WERI-Rb-1 (cell line): ENCODE data around the gene HIVEP3.
"Not testable (repeated sequence)": the region's sequence is repeated elsewhere in the genome, so short reads cannot be mapped to it uniquely, and the experiment has no call there.

ENCODE experiments used
- DNase-seq: peaks from one replicate; pipeline ENCODE4 v3.0.0-alpha.2; 2020
- H3K27ac ChIP-seq: fragments of 250-450 bp; sonication (Bioruptor Pico); 2 replicates; pipeline ENCODE4 v1.5.1; 2020; ENCODE audit warnings: mild to moderate bottlenecking, moderate library complexity
- H3K27me3 ChIP-seq: fragments of 250-450 bp; sonication (Bioruptor Pico); 2 replicates; pipeline ENCODE4 v1.5.1; 2021; ENCODE audit warnings: mild to moderate bottlenecking, low read depth, moderate library complexity; ENCODE audit not compliant: insufficient read depth, severe bottlenecking
- H3K36me3 ChIP-seq: fragments of 250-450 bp; sonication (Bioruptor Pico); 2 replicates; pipeline ENCODE4 v1.5.1; 2020; ENCODE audit warnings: mild to moderate bottlenecking, moderate library complexity
- H3K4me3 ChIP-seq: 2 replicates; pipeline ENCODE4 v1.5.1; 2011; ENCODE audit warnings: low read depth, mild to moderate bottlenecking, control low read depth, low read length
- H3K9me3 ChIP-seq: fragments of 250-450 bp; sonication (Bioruptor Pico); 2 replicates; pipeline ENCODE4 v1.5.1; 2021; ENCODE audit warnings: mild to moderate bottlenecking, moderate library complexity; ENCODE audit not compliant: severe bottlenecking
- TF ChIP-seq, protein P1 (sequence below): IDR thresholded peaks from 2 replicates; pipeline ENCODE4 v1.5.1; 2011; ENCODE audit warnings: low read depth, mild to moderate bottlenecking, control low read depth, inconsistent platforms, low read length

HIVEP3 gene

DNA sequence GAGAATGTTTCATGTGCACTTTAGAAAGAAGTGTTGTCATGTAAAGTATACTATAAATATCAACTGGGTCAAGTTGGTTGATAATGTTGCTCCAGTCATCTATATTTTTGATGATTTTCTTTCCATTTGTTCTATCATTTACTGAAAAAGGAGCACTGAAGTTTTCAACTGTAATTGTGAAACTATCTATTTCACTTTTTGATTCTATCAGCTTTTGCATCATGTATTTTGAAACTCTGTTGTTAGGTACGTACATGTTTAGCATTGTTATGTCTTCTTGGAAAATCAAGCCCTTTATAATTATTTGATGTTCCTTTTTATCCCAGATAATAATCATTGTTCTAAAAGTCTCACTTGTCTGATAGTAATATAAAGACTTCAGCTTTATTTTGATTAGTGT, 14.4 kb upstream of the HIVEP3 start:
- TF ChIP-seq, protein P1, sequence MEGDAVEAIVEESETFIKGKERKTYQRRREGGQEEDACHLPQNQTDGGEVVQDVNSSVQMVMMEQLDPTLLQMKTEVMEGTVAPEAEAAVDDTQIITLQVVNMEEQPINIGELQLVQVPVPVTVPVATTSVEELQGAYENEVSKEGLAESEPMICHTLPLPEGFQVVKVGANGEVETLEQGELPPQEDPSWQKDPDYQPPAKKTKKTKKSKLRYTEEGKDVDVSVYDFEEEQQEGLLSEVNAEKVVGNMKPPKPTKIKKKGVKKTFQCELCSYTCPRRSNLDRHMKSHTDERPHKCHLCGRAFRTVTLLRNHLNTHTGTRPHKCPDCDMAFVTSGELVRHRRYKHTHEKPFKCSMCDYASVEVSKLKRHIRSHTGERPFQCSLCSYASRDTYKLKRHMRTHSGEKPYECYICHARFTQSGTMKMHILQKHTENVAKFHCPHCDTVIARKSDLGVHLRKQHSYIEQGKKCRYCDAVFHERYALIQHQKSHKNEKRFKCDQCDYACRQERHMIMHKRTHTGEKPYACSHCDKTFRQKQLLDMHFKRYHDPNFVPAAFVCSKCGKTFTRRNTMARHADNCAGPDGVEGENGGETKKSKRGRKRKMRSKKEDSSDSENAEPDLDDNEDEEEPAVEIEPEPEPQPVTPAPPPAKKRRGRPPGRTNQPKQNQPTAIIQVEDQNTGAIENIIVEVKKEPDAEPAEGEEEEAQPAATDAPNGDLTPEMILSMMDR = no peak
- H3K27ac ChIP-seq = no peak overlapping the region

DNA sequence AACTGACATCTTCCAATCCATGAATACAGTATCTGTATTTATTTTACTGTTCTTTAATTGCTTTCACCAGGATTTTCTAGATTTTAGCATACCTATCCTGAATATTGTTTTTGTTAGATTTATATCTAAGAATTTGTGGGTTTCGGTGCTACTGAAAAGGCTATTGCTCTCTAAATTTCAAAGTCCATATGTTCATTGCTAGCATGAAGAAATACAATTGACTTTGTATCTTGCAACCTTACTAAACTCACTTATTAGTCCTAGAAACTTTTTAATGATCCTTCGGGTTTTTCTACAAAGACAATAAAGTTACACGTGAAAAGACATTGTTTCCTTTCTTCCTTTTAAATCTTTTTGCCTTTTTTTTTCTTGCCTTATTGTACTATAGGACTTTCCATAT, 12.9 kb upstream of the HIVEP3 start:
- Histone ChIP-seq H3K27me3 (no peaks in the 10 kb centered on the region), H3K9me3 (no peaks in the 10 kb centered on the region), H3K36me3 (no peaks in the 10 kb centered on the region), H3K27ac (no peak overlapping the region), H3K4me3 (no peak overlapping the region)
- TF ChIP-seq, protein P1 = no peak
- no peak for DNase-seq

More for the DNA sequence above, 14.4 kb upstream of the HIVEP3 start:
- H3K36me3 ChIP-seq = no peaks in the 10 kb centered on the region
- no peaks in the 10 kb centered on the region for H3K9me3 ChIP-seq
- no peak for DNase-seq
- no peak overlapping the region for H3K4me3 ChIP-seq
- no peaks in the 10 kb centered on the region for H3K27me3 ChIP-seq

DNA sequence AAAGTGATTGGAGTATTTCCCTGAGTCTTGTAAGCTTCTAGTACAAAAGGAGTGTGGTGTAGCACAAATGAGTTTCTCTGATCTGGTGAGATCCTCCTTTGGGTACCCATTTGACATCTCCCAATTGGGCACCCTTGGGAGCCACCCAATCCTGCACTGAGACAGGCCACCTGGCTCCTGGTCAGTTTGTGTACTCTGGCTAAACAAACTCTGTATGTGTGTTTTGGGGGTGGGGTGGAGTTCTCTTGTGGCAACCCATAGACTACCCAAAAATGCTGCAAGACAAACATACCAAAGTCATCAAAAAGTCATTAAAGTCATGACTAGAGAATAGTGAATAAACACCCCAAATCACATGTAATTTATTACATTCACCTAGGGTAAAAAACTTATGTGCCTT, 8.4 kb upstream of the HIVEP3 start:
- H3K9me3 ChIP-seq = peaks cover 2% of the 10 kb centered on the region
- H3K27me3 ChIP-seq = no peaks in the 10 kb centered on the region
- H3K36me3 ChIP-seq = no peaks in the 10 kb centered on the region
- TF ChIP-seq, protein P1 = no peak
- no peak overlapping the region for H3K4me3 ChIP-seq
- no peak overlapping the region for H3K27ac ChIP-seq
- no peak for DNase-seq

DNA sequence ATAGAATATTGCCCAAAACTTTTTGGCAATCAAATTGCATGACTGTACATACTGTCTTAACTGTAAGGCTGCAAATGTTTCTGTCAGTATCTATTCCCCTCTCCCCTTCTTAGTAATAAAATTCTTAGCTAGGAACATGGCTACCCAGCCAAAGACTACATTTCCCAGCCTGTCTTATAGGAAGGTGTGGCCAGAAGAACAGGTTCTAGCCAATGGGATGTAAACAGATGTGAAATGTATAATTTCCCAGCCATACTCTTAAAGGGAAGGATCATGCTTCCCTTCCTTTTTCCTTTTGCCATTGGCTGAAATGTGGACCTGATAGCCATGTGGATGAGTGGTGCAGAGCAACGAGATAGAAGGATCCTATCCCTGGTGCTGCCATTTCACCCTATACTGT, 7.0 kb upstream of the HIVEP3 start:
- DNase-seq = no peak
- TF ChIP-seq, protein P1 = no peak
- no peak overlapping the region for H3K4me3 ChIP-seq
- no peak overlapping the region for H3K27ac ChIP-seq
- no peaks in the 10 kb centered on the region for H3K36me3 ChIP-seq
- H3K9me3 ChIP-seq = peaks cover 7% of the 10 kb centered on the region
- no peaks in the 10 kb centered on the region for H3K27me3 ChIP-seq

DNA sequence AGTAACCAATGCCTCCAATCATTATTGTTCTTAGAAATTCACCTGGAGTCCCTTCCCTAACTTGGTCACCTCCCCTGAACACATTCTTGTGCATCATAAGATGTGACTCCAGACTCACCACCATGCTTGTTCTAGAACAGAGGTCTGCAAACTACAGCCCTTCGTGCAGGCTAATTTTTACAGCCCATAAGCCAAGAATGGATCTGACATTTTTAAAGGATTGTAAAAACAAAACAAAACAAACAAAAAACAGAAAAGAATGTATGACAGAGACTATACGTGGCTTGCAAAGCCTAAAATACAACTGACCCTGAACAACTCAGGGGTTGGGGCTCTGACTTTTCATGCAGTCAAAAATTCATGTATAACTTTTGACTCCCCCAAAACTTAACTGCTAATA, 6.2 kb upstream of the HIVEP3 start:
- Histone ChIP-seq H3K4me3 (no peak overlapping the region), H3K27me3 (no peaks in the 10 kb centered on the region), H3K9me3 (peaks cover 7% of the 10 kb centered on the region), H3K36me3 (no peaks in the 10 kb centered on the region), H3K27ac (no peak overlapping the region)
- TF ChIP-seq, protein P1 = no peak
- DNase-seq = no peak

DNA sequence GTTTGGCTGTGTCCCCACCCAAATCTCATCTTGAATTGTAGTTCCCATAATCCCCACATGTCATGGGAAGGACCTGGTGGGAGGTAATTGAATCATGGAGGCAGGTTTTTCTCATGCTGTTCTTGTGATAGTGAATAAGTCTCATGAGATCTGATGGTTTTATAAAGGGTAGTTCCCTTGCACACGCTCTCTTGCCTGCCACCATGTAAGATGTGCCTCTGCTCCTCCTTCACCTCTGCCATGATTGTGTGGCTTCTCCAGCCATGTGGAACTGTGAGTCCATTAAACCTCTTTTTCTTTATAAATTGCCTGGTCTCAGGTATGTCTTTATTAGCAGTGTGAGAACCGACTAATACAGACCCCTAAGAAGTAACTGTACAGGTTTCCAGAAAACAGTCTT, 2.5 kb upstream of the HIVEP3 start:
- DNase-seq, H3K4me3 ChIP-seq, H3K9me3 ChIP-seq, H3K36me3 ChIP-seq, H3K27ac ChIP-seq, H3K27me3 ChIP-seq: not testable (repeated sequence)
